ENCODE data around the gene PHACTR4. TPM values are rescaled to one million over a fixed set of nuclear protein-coding genes. Genes with fewer than 3 reads are reported as not detected.

Gene PHACTR4
- total and polyA plus RNA-seq, 2 of the 8 experiments (the other 6 are each of a cell fraction or from before 2014, with no cell fraction given), result 23.7 to 57.8 TPM

GRCh38 chr1:28323720-28324119 lies 45.8 kb upstream of the PHACTR4 start:
- no peak overlapping the region for H3K4me2 ChIP-seq (ENCODE audit: insufficient read depth in 1 of 2, low read depth in 2 of 2, low read length in 2 of 2)
- ChIA-PET POLR2A (ENCODE audit: partially characterized antibody) (no interaction called here), CTCF (ENCODE audit: partially characterized antibody) (no interaction called here)
- H3K4me3 ChIP-seq (ENCODE audit: extremely low read depth in 1 of 4, insufficient read depth in 2 of 4, low read depth in 3 of 4, low read length in 4 of 4), result no peak overlapping the region
- 0 out of 2 replicates have a peak, but pooled peaks cover 2% of the 10 kb centered on the region for H3K23me2 ChIP-seq (ENCODE audit: low read depth, low read length)
- H4K20me1 ChIP-seq (replicated peaks in 1 of 2; ENCODE audit: control insufficient read depth in 1 of 2, insufficient read depth in 2 of 2, low read length in 2 of 2), result no peaks in the 10 kb centered on the region
- H2BK12ac ChIP-seq (ENCODE audit: low read depth, low read length), result no peak overlapping the region
- no peak overlapping the region for H3K23ac ChIP-seq (ENCODE audit: insufficient read length)
- H3K9me3 ChIP-seq (ENCODE audit: insufficient read depth in 2 of 2, low read depth in 1 of 2, low read length in 1 of 2), result no peaks in the 10 kb centered on the region
- no peak overlapping the region for H3K9ac ChIP-seq (replicated peaks in 1 of 4; ENCODE audit: extremely low read depth in 1 of 4, low read depth in 3 of 4, low read length in 3 of 4)
- H2BK5ac ChIP-seq (ENCODE audit: low read depth, low read length), result no peak overlapping the region
- H2BK120ac ChIP-seq (replicated peaks; ENCODE audit: low read depth, low read length), result no peak overlapping the region
- H3K56ac ChIP-seq (replicated peaks; ENCODE audit: insufficient read length, low read depth, low read length), result no peak overlapping the region
- no peak overlapping the region for H4K5ac ChIP-seq (ENCODE audit: insufficient read length, low read depth, low read length)
- no peak overlapping the region for H4K91ac ChIP-seq (replicated peaks; ENCODE audit: insufficient read length, low read length)
- no peak for DNase-seq (ENCODE audit: low read depth in 1 of 2, low spot score in 2 of 2)
- H3K27me3 ChIP-seq (replicated peaks in 1 of 4; ENCODE audit: control insufficient read depth in 3 of 4, extremely low read depth in 1 of 4, insufficient read depth in 3 of 4, low read length in 3 of 4), result no peaks in the 10 kb centered on the region; a peak in 1 of 7 replicates
- no peaks in the 10 kb centered on the region for H3K79me1 ChIP-seq (ENCODE audit: low read depth, low read length)
- H3K36me3 ChIP-seq (ENCODE audit: control insufficient read depth in 2 of 4, insufficient read depth in 4 of 4, low read length in 3 of 4), result no peaks in the 10 kb centered on the region
- no peak overlapping the region for H3K18ac ChIP-seq (ENCODE audit: extremely low read depth, low read length)
- H2BK15ac ChIP-seq (ENCODE audit: low read length), result no peak overlapping the region
- H2AFZ ChIP-seq (ENCODE audit: low read length), result no peak overlapping the region
- no peak overlapping the region for H3K4ac ChIP-seq (replicated peaks; ENCODE audit: insufficient read length, low read depth, low read length)
- no peak overlapping the region for H3K14ac ChIP-seq (ENCODE audit: insufficient read length)
- H2BK20ac ChIP-seq (ENCODE audit: low read length), result no peak overlapping the region
- no peak overlapping the region for H3K27ac ChIP-seq (ENCODE audit: low read depth, low read length)
- no peaks in the 10 kb centered on the region for H3K79me2 ChIP-seq (ENCODE audit: control insufficient read depth in 1 of 2, insufficient read depth in 2 of 2, low read length in 2 of 2)
- H3K4me1 ChIP-seq (replicated peaks in 1 of 4; ENCODE audit: control insufficient read depth in 3 of 4, insufficient read depth in 4 of 4, low read length in 3 of 4), result no peaks in the 10 kb centered on the region; a peak in 1 of 7 replicates
- H4K8ac ChIP-seq (ENCODE audit: extremely low read depth, insufficient read depth, low read length), result no peak overlapping the region
- no peak for FAIRE-seq
- no peak overlapping the region for H2AK5ac ChIP-seq (ENCODE audit: low read depth, low read length)
- 58% methylated on average over 3 of the region's 3 CpGs; no CpG with 5 or more reads in 1 of the 2 experiments for WGBS, 2 experiments (ENCODE audit: extremely low coverage in 1 of 2, insufficient coverage in 1 of 2, insufficient read length in 1 of 2, insufficient replicate concordance in 2 of 2, low coverage in 1 of 2, low lambda C conversion rate in 2 of 2, missing lambda C conversion rate in 1 of 2)
- TF ChIP-seq, protein P1, sequence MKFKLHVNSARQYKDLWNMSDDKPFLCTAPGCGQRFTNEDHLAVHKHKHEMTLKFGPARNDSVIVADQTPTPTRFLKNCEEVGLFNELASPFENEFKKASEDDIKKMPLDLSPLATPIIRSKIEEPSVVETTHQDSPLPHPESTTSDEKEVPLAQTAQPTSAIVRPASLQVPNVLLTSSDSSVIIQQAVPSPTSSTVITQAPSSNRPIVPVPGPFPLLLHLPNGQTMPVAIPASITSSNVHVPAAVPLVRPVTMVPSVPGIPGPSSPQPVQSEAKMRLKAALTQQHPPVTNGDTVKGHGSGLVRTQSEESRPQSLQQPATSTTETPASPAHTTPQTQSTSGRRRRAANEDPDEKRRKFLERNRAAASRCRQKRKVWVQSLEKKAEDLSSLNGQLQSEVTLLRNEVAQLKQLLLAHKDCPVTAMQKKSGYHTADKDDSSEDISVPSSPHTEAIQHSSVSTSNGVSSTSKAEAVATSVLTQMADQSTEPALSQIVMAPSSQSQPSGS (IDR thresholded peaks at IDR 0.05; ENCODE audit: low read length), result no peak
- TF ChIP-seq ATF3 (IDR thresholded peaks at IDR 0.05; ENCODE audit: insufficient read depth, low read depth, low read length) (no peak), NRF1 (IDR thresholded peaks at IDR 0.05; ENCODE audit: low read depth, low read length) (no peak), SP4 (IDR thresholded peaks at IDR 0.05; ENCODE audit: low read length) (no peak), TBP (IDR thresholded peaks at IDR 0.05; ENCODE audit: low read depth, low read length) (no peak), KDM1A (IDR thresholded peaks at IDR 0.05; ENCODE audit: borderline replicate concordance, low read length) (no peak), PHF8 (conservative IDR thresholded peaks at IDR 0.05; ENCODE audit: low read depth, low read length) (no peak), POU5F1 (IDR thresholded peaks at IDR 0.05; ENCODE audit: low read depth, low read length) (no peak), EP300 (IDR thresholded peaks at IDR 0.05; ENCODE audit: borderline replicate concordance in 1 of 2, low read depth in 2 of 2, low read length in 2 of 2) (no peak), RAD21 (IDR thresholded peaks at IDR 0.05 in 1 of 2, conservative IDR thresholded peaks at IDR 0.05 in 1 of 2; ENCODE audit: low read depth in 2 of 2, low read length in 2 of 2) (no peak), JUND (IDR thresholded peaks at IDR 0.05; ENCODE audit: low read length) (no peak), POLR2AphosphoS5 (IDR thresholded peaks at IDR 0.05; ENCODE audit: low read depth, low read length) (no peak)

Data from H1 (cell line).